Heart left ventricle (tissue), 16 donors: Measurements from ENCODE around the gene PTGFRN. TPM values are rescaled to one million over a fixed set of nuclear protein-coding genes. Genes with fewer than 3 reads are reported as not detected.
A peak's percentile ranks its signal among the peaks of the same experiment; 100 is the strongest.

ENCODE experiments used
- ATAC-seq, 4 donors: fragments of 200-7000 bp; cut with Tn5 transposase; one replicate each; pipeline ENCODE4 v1.9.1; 2020 to 2022; ENCODE audit warnings: moderate library complexity in 4 of 4, mild to moderate bottlenecking in 3 of 4, moderate number of reproducible peaks in 1 of 4
- DNase-seq, 5 donors: peaks; one replicate each; pipeline ENCODE4 v3.0.0-alpha.2; 2020
- H3K27ac ChIP-seq, 12 donors: fragments of 200-600 bp; sonication (generic) in 4 of 12; one replicate each; pipeline versions ENCODE4 v1.5.0 to v1.8.0; 2016 to 2022; ENCODE audit warnings: mild to moderate bottlenecking in 2 of 12
- H3K27me3 ChIP-seq, 9 donors: fragments of 200-600 bp; sonication (generic) in 2 of 9; one replicate each; pipeline versions ENCODE4 v1.5.1 to v1.8.0; 2016 to 2022; ENCODE audit warnings: mild to moderate bottlenecking in 3 of 9
- H3K36me3 ChIP-seq, 9 donors: fragments of 200-600 bp; sonication (generic) in 2 of 9; one replicate each; pipeline versions ENCODE4 v1.5.0 to v1.8.0; 2018 to 2022; ENCODE audit warnings: mild to moderate bottlenecking in 2 of 9
- H3K4me1 ChIP-seq, 12 donors: fragments of 200-600 bp; sonication (generic) in 4 of 12; one replicate each; pipeline versions ENCODE4 v1.5.0 to v1.8.0; 2016 to 2022; ENCODE audit warnings: mild to moderate bottlenecking in 3 of 12
- H3K4me3 ChIP-seq, 12 donors: fragments of 200-600 bp; sonication (generic) in 4 of 12; one replicate each; pipeline versions ENCODE4 v1.5.0 to v1.8.0; 2017 to 2022; ENCODE audit warnings: mild to moderate bottlenecking in 9 of 12, moderate library complexity in 4 of 12
- H3K9me3 ChIP-seq, 12 donors: fragments of 200-600 bp; sonication (generic) in 4 of 12; one replicate each; pipeline versions ENCODE4 v1.5.0 to v1.8.0; 2016 to 2022; ENCODE audit warnings: mild to moderate bottlenecking in 1 of 12
- CTCF ChIP-seq, 12 donors: fragments of 200-600 bp; sonication (generic) in 4 of 12; IDR thresholded peaks; one replicate each; pipeline versions ENCODE4 v1.5.0 to v1.8.0; 2018 to 2022; ENCODE audit warnings: antibody characterized with exemption in 12 of 12, mild to moderate bottlenecking in 5 of 12
- POLR2A ChIP-seq, 2 donors: fragments of 450-650 bp; IDR thresholded peaks; one replicate each; pipeline ENCODE4 v1.6.1; 2017; ENCODE audit warnings: antibody characterized with exemption in 2 of 2, mild to moderate bottlenecking in 2 of 2, moderate library complexity in 2 of 2
- WGBS, 4 donors: extraction: QIAGEN DNeasy Blood & Tissue Kit in 2 of 4; methylation state at CpG; one replicate each; pipeline versions ENCODE4 v1.1.5 to v1.1.7; 2013 to 2018; 5-methylcytosine and 5-hydroxymethylcytosine counted together
- intact Hi-C, 10 donors: fragments of 100-400 bp; cut with DNase I; formaldehyde crosslinking; loops; one replicate each; pipeline versions ENCODE4 v1.11.1 to v1.14.2; 2022
- polyA plus RNA-seq, 2 donors: library from polyadenylated mRNA; stranded (reverse); fragments of 200-250 nt; gene quantifications; one replicate each; pipeline ENCODE4 v1.2.3, GENCODE V29; 2013
- total RNA-seq, 9 donors: library from RNA; depleted of rRNA in 2 of 9; stranded (reverse); fragments of >200 nt in 2 of 9; fragmentation: NEBNext Ultra II Directional in 3 of 9; extraction: Animal tissue kit (Norgen Biotek cat#: 25700) in 3 of 9; gene quantifications; one replicate each; pipeline versions ENCODE4 v1.1.0 to v1.2.4, GENCODE V29; 2016 to 2023
- donor health status: ischemic (EF 13 %, LVEDD 7.1; RV severe dilation, severe dysfunction).
- donor health status: healthy with polysubstance abuse.
- donor health status: DM: no; HTN: yes; CAD: no.
- donor health status: DM: no; HTN: no; CAD: no.
- donor health status: ischemic (EF 25% LVEDD 6.9; RV normal size, moderate dysfunction).
- donor health status: ischemic (EF 25% LVEDD 5.7; RV mildly dilated, moderate dysfunction).
- donor health status: healthy.
- donor health status: DM: yes; HTN: yes; CAD: no.
- donor health status: ischemic (EF 35%, LVEDD 5.7; RV mildly dilated, moderate dysfunction).
- donor health status: nonischemic (EF 11% LVEDD 7.7; RV severe dilation, severe dysfunction).
- donor health status: DM: yes; HTN: yes; CAD: no.
- donor health status: PGD.
- donor health status: ischemic (EF 29% LVEDD 5.4; RV normal size, mild dysfunction).
- donor health status: nonischemic (EF 23%, LVEDD 6.1; RV moderate dilation, normal function).

Gene PTGFRN
- total and polyA plus RNA-seq, 11 donors: 21.5 to 231 (median 98.7) TPM

- H3K27me3 ChIP-seq: no peaks in the 10 kb centered on the region
- intact Hi-C loops: loop anchor here in 1 of 10 donors (10.0 kb wide), 1 partner anchor 166 kb away; no protein-coding TSS in a partner anchor
- DNase-seq (no peak), ATAC-seq (no peak)
- WGBS, 4 donors: 48 to 57% (median 51%) methylated on average over 3 of the region's 3 CpGs
- H3K4me1 ChIP-seq: no peaks in the 10 kb centered on the region
- no peak for TF ChIP-seq CTCF (IDR thresholded peaks at IDR 0.05)
- TF ChIP-seq POLR2A (IDR thresholded peaks at IDR 0.05): no peak
- H3K9me3 ChIP-seq: peaks cover 0 to 12% (median 0%) of the 10 kb centered on the region in 12 donors
- H3K36me3 ChIP-seq: no peaks in the 10 kb centered on the region
- no peak overlapping the region for H3K27ac ChIP-seq
- H3K4me3 ChIP-seq: no peak overlapping the region
Observed at GRCh38 chr1:116868385-116868784, 41.3 kb upstream of the PTGFRN start.

GRCh38 chr1:116869611-116870010, 40.1 kb upstream of the PTGFRN start:
- Histone ChIP-seq H3K9me3 (peaks cover 0 to 12% (median 0%) of the 10 kb centered on the region in 12 donors), H3K36me3 (no peaks in the 10 kb centered on the region), H3K27me3 (no peaks in the 10 kb centered on the region), H3K4me1 (no peaks in the 10 kb centered on the region), H3K4me3 (no peak overlapping the region), H3K27ac (no peak overlapping the region)
- ATAC-seq: no peak
- DNase-seq: no peak
- intact Hi-C loops: loop anchor here in 2 of 10 donors (10.0 kb wide), 2 partner anchors 155 to 165 kb away; no protein-coding TSS in a partner anchor
- TF ChIP-seq CTCF (IDR thresholded peaks at IDR 0.05): no peak
- TF ChIP-seq POLR2A (IDR thresholded peaks at IDR 0.05): no peak
- WGBS, 4 donors: 92 to 95% (median 94%) methylated on average over 4 of the region's 4 CpGs

DNA sequence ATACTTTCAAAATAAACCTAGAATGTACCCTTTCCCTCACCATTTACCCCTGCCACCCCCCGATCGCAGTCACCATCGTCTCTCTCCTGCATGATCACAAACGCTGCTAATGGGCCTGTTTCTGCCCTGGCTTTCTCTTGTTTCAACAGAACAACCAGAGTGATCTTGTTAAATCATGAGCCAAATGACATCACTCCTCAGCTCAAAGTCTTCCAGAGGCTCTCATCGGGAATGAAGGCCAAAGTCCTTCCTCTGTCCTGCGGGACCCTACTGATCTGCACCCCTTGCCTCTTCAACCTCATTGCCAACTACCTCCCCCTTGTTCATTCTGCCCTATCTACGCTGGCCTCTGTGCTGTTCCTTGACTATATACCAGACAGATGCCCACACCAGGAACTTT, 39.4 kb upstream of the PTGFRN start:
- Histone ChIP-seq H3K36me3 (no peaks in the 10 kb centered on the region), H3K27ac (no peak overlapping the region), H3K9me3 (peaks cover 0 to 12% (median 0%) of the 10 kb centered on the region in 12 donors), H3K27me3 (no peaks in the 10 kb centered on the region), H3K4me1 (no peaks in the 10 kb centered on the region), H3K4me3 (no peak overlapping the region)
- peak in 3 of 4 donors; percentile 11 to 57 (median 24) for ATAC-seq
- WGBS, 4 donors: 70 to 90% (median 85%) methylated on average over 7 of the region's 7 CpGs
- no peak for DNase-seq
- no peak for TF ChIP-seq CTCF (IDR thresholded peaks at IDR 0.05)
- no peak for TF ChIP-seq POLR2A (IDR thresholded peaks at IDR 0.05)
- intact Hi-C loops: loop anchor here in 1 of 10 donors (10.0 kb wide), 1 partner anchor 155 kb away; no protein-coding TSS in a partner anchor

- peaks cover 0 to 3% (median 0%) of the 10 kb centered on the region in 12 donors for H3K9me3 ChIP-seq
- H3K4me3 ChIP-seq: no peak overlapping the region
- peak overlapping the region in 2 of 12 donors; percentile 19 to 35 for H3K27ac ChIP-seq
- WGBS, 4 donors: 69 to 80% (median 75%) methylated on average over 4 of the region's 4 CpGs
- DNase-seq (no peak), ATAC-seq (peak in 1 of 4 donors; percentile 52)
- H3K36me3 ChIP-seq: no peaks in the 10 kb centered on the region
- peaks cover 0 to 2% (median 0%) of the 10 kb centered on the region in 12 donors for H3K4me1 ChIP-seq
- intact Hi-C loops: loop anchor here in 1 of 10 donors (10.0 kb wide), 1 partner anchor 153 kb away; no protein-coding TSS in a partner anchor
- no peak for TF ChIP-seq CTCF (IDR thresholded peaks at IDR 0.05)
- no peaks in the 10 kb centered on the region for H3K27me3 ChIP-seq
Observed at GRCh38 chr1:116871779-116872146, 38.0 kb upstream of the PTGFRN start.
